ENCODE measurements around the gene INPP5F. TPM values are rescaled to one million over a fixed set of nuclear protein-coding genes. Genes with fewer than 3 reads are reported as not detected.
A peak's percentile ranks its signal among the peaks of the same experiment; 100 is the strongest.

INPP5F gene
- total and polyA plus RNA-seq, 2 of the 13 experiments (the other 11 are each of a cell fraction or from before 2014, with no cell fraction given): 12.5 to 15.7 TPM

GRCh38 chr10:119686465-119687191 lies 39.2 kb upstream of the INPP5F start (continued):
- TF ChIP-seq IRF9 (CRISPR knock-in tag; IDR thresholded peaks at IDR 0.05; ENCODE audit: borderline replicate concordance): no peak
- peak; percentile 91 for TF ChIP-seq ZNF263 (CRISPR knock-in tag; IDR thresholded peaks at IDR 0.05)
- TF ChIP-seq DR1 (CRISPR knock-in tag; IDR thresholded peaks at IDR 0.05): no peak
- TF ChIP-seq MLLT10 (CRISPR knock-in tag; IDR thresholded peaks at IDR 0.05): no peak
- peak; percentile 34 for TF ChIP-seq TEAD3 (CRISPR knock-in tag; optimal IDR thresholded peaks at IDR 0.05; ENCODE audit: borderline replicate concordance)
- 0 out of 2 replicates have a peak, but pooled peaks have one; percentile 38 for TF ChIP-seq ZNF350 (CRISPR knock-in tag; IDR thresholded peaks at IDR 0.05; ENCODE audit: borderline replicate concordance, low read depth)
- TF ChIP-seq RAD21 (CRISPR knock-in tag; IDR thresholded peaks at IDR 0.05): peak; percentile 89
- TF ChIP-seq ZNF784 (CRISPR knock-in tag; IDR thresholded peaks at IDR 0.05; ENCODE audit: borderline replicate concordance): no peak
- TF ChIP-seq RNF2 (conservative IDR thresholded peaks at IDR 0.05; ENCODE audit: low read depth): no peak
- no peak for TF ChIP-seq E2F5 (CRISPR knock-in tag; conservative IDR thresholded peaks at IDR 0.05)
- TF ChIP-seq ZNF329 (CRISPR knock-in tag; IDR thresholded peaks at IDR 0.05; ENCODE audit: low read depth): 0 out of 2 replicates have a peak, but pooled peaks have one; percentile 35
- no peak; the same call in 1 of the 2 replicates for TF ChIP-seq FOXO1 (CRISPR knock-in tag; IDR thresholded peaks at IDR 0.05)
- no peak for TF ChIP-seq RARA (CRISPR knock-in tag; IDR thresholded peaks at IDR 0.05)
- 0 out of 2 replicates have a peak, but pooled peaks have one; percentile 29 for TF ChIP-seq ZNF607 (CRISPR knock-in tag; IDR thresholded peaks at IDR 0.05; ENCODE audit: borderline replicate concordance)
- no peak for TF ChIP-seq ZSCAN30 (CRISPR knock-in tag; IDR thresholded peaks at IDR 0.05)
- no peak for TF ChIP-seq TBL1XR1 (IDR thresholded peaks at IDR 0.05; ENCODE audit: borderline replicate concordance, low read length, partially characterized antibody)
- no peak for TF ChIP-seq MXD4 (CRISPR knock-in tag; IDR thresholded peaks at IDR 0.05)
- TF ChIP-seq ZNF10 (CRISPR knock-in tag; IDR thresholded peaks at IDR 0.05; ENCODE audit: borderline replicate concordance, low read depth): no peak
- TF ChIP-seq ARID5B (CRISPR knock-in tag; IDR thresholded peaks at IDR 0.05): peak; percentile 31; the same call in 1 of the 2 replicates
- no peak for TF ChIP-seq ZNF589 (CRISPR knock-in tag; conservative IDR thresholded peaks at IDR 0.05)
- no peak for TF ChIP-seq E2F2 (CRISPR knock-in tag; IDR thresholded peaks at IDR 0.05; ENCODE audit: borderline replicate concordance)
- TF ChIP-seq ZNF205 (CRISPR knock-in tag; IDR thresholded peaks at IDR 0.05): no peak
